ENCODE results near the gene OR4S1.
"Not testable (repeated sequence)": the region's sequence is repeated elsewhere in the genome, so short reads cannot be mapped to it uniquely, and the experiment has no call there.

OR4S1 gene

GRCh38 chr11:48341466-48341865, 35.4 kb downstream of the OR4S1 start:
- POLR2A ChIA-PET = no interaction called here
- TF ChIP-seq, protein P1, sequence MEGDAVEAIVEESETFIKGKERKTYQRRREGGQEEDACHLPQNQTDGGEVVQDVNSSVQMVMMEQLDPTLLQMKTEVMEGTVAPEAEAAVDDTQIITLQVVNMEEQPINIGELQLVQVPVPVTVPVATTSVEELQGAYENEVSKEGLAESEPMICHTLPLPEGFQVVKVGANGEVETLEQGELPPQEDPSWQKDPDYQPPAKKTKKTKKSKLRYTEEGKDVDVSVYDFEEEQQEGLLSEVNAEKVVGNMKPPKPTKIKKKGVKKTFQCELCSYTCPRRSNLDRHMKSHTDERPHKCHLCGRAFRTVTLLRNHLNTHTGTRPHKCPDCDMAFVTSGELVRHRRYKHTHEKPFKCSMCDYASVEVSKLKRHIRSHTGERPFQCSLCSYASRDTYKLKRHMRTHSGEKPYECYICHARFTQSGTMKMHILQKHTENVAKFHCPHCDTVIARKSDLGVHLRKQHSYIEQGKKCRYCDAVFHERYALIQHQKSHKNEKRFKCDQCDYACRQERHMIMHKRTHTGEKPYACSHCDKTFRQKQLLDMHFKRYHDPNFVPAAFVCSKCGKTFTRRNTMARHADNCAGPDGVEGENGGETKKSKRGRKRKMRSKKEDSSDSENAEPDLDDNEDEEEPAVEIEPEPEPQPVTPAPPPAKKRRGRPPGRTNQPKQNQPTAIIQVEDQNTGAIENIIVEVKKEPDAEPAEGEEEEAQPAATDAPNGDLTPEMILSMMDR (IDR thresholded peaks at IDR 0.05; ENCODE audit: control extremely low read depth, extremely low read depth, low read depth, missing control alignments) = no peak
- DNase-seq (ENCODE audit: extremely low spot score) = no peak
- CTCF ChIA-PET = no interaction called here

GRCh38 chr11:48342505-48342904, 36.5 kb downstream of the OR4S1 start:
- POLR2A ChIA-PET = not testable (repeated sequence)

GRCh38 chr11:48346286-48346685, 40.3 kb downstream of the OR4S1 start:
- DNase-seq (ENCODE audit: extremely low spot score); CTCF ChIA-PET; POLR2A ChIA-PET: not testable (repeated sequence)

More at GRCh38 chr11:48342505-48342904, 36.5 kb downstream of the OR4S1 start:
- DNase-seq (ENCODE audit: extremely low spot score); CTCF ChIA-PET: not testable (repeated sequence)

DNA sequence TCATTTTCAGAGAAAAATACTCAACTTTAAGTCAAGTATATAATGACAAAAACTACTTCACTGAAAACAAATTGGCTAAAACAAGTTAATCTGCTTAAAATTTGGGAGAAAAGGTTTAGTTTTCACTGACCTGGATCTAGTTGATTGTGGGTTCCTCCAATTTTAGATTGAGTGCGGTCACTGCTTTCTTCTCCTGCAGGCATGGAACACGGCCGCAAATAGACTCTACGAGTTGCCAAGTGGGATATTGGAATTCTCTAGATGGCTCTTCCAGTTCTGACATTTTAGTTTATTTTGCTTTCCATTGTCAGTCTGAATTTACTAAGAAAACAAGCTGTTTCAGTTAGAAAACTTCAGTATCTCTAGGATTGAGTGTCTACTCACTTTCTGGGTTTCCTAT, 48.0 kb downstream of the OR4S1 start:
- no peak for DNase-seq (ENCODE audit: extremely low spot score)
- POLR2A ChIA-PET = no interaction called here
- CTCF ChIA-PET = no interaction called here
- TF ChIP-seq, protein P1 (IDR thresholded peaks at IDR 0.05; ENCODE audit: control extremely low read depth, extremely low read depth, low read depth, missing control alignments) = no peak

GRCh38 chr11:48354677-48355076, 48.7 kb downstream of the OR4S1 start:
- ChIA-PET POLR2A (no interaction called here), CTCF (no interaction called here)
- TF ChIP-seq, protein P1 (IDR thresholded peaks at IDR 0.05; ENCODE audit: control extremely low read depth, extremely low read depth, low read depth, missing control alignments) = no peak
- no peak for DNase-seq (ENCODE audit: extremely low spot score)
